Right kidney (tissue), 1 donor: ENCODE results near the gene PCGF3.
"Not testable (repeated sequence)": the region's sequence is repeated elsewhere in the genome, so short reads cannot be mapped to it uniquely, and the experiment has no call there.

ENCODE experiments used
- DNase-seq: peaks from one replicate; pipeline ENCODE4 v3.0.0-alpha.2; 2016

PCGF3 gene

DNA sequence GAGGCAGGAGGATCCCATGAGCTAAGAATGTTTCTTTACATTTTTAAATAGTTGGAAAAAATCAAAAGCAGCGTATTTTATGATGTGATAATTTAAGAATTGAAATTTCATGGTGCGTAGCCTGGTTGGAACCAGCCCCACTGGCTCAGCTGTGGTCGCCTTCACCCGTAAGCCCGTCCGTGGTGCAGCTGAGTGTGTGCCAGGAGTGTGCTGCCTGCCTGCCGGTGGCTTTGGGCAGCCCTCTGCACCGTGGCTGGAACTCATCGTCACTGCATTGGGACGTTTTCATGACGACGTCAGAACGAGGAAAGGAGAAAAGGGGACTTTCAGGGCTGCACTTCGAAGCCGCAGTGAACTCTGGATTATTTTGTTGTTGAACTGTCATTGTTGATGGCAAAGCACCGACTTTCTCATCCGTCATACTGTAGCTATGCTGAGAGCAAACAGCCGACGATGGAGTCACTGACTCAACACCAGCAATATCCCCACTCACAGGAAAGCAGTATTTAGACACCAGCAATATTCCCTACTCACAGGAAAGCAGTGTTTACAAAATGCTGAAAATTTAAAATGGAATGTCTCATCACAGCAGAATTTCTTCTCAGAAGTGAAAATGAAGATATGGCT, 35.1 kb downstream of the PCGF3 start:
- DNase-seq: no peak

DNA sequence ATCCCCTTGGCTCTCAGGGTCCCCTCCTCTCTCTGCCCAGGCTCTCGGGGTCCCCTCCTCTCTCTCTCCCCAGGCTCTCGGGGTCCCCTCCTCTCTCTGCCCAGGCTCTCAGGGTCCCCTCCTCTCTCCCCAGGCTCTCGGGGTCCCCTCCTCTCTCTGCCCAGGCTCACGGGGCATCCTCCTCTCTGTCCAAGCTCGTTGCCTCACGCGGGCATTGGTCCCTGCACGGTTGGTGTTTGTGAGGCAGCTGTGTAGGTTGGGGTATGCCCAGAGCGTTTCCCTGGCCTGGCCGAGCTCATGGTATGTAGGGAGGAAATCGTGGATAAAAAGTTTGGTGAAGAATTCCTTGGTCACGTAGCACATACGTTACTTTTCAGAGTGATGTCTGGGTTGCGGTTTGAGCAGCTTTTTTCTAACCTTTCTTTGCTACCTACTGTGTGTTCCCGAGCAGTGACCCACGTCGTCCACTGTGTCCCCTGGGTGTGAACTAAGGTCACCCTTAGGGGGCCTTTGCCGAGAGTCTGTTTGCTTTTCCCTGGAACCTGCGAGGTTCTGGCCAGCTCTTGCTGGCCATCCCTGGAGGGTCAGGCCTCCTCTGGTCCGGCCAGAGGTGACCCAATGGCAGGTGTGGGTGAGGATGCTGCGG, 36.6 kb downstream of the PCGF3 start:
- DNase-seq: no peak

GRCh38 chr4:742742-743311, 37.2 kb downstream of the PCGF3 start:
- peak; percentile 46 for DNase-seq

- no peak for DNase-seq
These were observed 38.0 kb downstream of the PCGF3 start for GRCh38 chr4:743463-744211.

DNA sequence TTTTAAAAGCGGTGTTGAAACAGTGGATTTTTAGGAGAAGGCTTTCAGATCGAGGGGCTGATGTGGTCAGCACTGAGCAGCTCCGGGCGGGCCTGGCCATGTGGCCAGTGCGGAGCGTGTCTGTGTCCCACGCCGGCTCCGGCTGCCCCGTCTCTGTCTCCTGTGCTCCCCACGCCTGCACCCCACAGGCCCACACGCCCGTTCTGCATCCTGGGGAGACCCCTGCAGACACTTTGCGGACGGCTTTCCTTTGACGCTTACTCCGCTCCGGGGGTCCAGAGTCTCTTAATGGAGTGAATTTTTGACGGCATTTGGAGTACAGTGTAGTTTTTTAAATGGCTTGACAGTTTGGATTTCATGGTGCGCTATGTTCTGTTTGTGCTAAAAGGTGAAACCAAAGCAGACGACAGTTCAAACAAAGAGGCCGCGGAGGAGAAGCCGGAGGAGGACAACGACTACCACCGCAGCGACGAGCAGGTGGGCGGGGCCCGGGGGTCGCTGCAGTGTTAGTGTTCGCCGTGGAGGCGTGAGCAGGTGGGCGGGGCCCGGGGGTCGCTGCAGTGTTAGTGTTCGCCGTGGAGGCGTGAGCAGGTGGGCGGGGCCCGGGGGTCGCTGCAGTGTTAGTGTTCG, 38.7 kb downstream of the PCGF3 start:
- DNase-seq: no peak

GRCh38 chr4:747546-748170, 42.0 kb downstream of the PCGF3 start:
- DNase-seq: no peak

DNA sequence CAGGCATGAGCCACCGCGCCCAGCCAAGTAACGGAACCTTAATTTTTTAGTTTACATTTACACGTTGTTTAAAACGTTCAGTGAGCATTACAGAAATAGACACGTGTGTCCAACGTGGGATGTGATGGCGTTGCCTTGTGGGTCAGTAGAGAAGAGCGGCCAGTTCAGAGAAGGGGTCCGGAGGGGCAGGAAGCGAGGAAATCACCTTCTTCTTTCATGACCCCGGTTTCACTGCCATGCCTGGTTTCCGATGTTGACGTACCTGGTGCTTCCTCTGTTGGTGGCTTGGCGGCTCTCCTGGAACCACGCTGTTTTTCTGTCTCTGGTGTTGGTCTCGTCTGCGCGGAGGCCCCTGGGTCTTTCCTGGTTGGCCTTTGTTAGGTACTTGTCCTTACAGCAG, 42.8 kb downstream of the PCGF3 start:
- no peak for DNase-seq

DNA sequence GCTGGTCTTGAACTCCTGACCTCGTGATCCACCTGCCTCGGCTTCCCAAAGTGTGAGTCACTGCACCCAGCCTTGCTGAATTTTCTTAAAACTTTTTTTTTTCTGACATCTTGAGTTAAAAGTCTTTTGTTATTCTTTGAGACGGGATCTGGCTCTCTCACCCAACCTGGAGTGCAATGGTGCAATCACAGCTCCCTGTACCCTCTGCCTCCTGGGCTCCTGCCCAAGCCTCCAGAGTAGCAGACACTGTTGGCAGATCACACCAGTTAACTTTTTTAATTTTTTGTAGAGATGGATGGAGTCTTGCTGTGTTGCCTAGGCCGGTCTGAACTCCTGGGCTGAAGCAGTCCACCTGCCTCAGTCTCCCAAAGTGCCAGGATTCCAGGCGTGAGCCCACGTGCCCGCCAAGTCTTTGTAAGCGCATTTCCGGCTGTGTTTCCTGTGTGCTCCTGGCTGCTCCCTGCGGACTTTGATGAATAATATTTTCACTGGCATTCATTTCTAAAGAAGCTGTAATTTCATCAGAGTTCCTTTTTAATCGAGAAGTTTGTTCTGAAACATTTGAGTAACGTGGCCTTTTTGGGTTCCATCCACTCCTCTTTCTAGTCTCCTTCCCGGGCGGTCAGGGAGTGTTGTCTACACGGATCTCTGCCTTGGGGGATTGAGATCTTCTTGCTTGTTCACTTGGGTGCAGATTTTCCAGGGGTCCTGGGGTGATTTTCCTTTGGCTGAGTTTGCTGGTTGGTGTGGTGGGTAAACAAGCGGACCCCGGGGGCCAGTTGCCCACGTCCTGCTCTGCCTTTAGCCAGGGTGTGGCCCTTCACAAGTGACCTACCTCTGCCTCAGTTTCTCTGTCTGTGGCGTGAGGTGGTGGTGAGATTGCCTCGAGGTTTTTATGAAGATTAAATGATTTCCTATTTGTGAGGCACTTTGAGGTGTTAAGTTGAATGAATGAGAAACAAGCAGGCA, 44.4 kb downstream of the PCGF3 start:
- no peak for DNase-seq

DNA sequence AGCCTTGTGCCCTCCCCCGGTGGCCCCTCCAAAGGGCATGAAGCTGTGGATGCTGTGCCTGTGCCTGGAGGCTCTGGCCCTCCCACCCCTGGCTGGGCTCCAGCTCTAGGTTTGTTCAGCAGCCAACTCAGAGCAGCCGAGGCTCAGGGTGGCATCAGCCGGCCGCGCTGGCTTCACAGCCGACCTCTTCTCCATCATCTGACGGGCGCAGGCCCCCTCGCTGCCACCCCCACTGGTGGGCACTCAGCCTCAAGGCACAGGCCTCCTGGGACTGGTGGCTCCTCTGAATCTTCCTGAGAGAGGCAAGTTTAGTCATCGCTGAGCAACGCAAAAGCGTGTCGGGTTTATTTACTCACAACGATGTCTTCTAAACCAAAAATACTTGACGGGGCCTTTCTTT, 46.0 kb downstream of the PCGF3 start:
- no peak for DNase-seq

- no peak for DNase-seq
These were observed 46.7 kb downstream of the PCGF3 start for GRCh38 chr4:752196-752861.

- not testable (repeated sequence) for DNase-seq
These were observed 47.6 kb downstream of the PCGF3 start for GRCh38 chr4:753186-753585.

DNA sequence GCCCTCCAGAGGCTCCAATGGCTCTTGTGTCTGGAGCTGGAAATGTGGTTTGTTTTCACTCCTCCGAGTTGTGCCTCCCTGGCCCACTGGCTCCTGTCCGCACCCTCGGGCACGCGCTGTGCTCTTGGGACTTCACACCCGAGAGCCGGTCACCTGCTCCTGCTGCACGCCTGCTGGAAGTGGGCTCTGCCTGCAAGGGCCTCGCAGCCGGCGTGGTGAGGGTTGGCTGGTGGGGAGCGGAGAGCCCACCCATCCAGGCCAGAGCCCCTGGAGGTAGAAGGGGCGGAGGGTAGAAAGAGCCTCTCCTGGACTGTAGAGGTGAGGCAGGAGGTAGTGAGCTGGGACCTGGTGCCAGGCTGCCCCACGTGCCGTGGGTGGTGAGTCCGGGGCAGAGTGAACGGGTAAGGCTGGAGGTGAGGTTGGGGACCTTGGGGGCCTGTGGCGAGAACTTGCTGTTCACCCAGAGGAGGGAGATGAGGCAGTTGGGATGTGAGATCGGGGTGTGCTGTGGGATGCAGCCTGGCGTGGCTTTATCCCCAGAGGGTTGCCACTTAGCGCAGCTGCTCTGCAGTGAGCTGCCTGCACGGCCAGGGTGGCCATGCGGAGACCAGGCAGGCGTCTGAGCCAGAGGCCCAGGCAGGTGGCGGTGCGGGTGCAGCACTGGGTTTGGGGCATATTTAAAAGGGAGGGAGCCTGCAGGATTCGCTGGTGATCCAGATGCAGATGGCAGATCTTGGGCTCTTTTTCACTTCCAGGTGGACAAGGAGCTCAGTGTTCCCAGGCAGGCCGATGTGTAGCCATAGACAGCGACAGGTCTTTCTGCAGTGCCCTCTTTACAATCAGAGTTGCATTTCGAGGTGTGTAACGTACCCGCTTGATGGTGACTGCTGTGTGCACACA, 48.8 kb downstream of the PCGF3 start:
- no peak for DNase-seq

GRCh38 chr4:757111-757510, 51.5 kb downstream of the PCGF3 start:
- DNase-seq: no peak

DNA sequence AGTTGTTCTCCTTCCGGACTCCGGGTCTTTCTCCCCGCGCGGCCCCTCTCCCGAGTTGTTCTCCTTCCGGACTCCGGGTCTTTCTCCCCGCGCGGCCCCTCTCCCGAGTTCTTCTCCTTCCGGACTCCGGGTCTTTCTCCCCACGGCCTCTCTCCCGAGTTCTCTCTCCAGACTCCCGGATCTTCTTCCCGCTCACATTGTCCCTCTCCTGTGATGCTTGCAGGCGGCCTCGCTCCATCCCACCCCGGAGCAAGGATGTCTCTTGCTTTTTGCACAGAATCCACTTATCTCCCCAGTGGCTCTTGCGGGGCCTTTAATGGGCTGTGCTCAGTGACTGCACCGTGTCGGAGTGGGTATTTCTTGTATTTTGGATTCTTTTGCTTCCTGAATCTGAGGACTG, 54.2 kb downstream of the PCGF3 start:
- not testable (repeated sequence) for DNase-seq

DNA sequence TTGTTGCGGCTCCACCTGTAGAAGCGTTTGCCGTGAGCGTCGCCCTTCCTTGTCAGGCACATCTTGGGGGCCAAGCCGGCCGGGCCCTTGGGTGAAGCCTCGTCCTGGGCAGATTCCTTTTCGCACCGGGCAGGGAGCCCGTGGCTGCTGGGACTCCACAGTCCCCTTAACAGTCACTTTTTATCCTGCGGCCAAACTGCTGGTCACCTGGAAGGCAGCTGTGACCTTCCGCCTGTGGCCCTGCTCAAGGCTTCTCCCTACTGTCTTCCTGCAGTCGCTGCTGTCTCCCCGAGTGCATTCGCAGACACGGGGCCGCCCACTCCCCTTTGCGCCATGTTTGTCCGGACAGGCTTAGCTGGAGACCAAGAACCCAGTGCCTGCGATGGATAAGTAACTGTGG, 55.0 kb downstream of the PCGF3 start:
- DNase-seq: no peak

GRCh38 chr4:761086-761485, 55.5 kb downstream of the PCGF3 start:
- no peak for DNase-seq

- DNase-seq: no peak
These were observed 56.1 kb downstream of the PCGF3 start for GRCh38 chr4:761739-762138.

- no peak for DNase-seq
These were observed 56.9 kb downstream of the PCGF3 start for GRCh38 chr4:762211-763190.
